Measurements from ENCODE around the gene FANCI.

DNA sequence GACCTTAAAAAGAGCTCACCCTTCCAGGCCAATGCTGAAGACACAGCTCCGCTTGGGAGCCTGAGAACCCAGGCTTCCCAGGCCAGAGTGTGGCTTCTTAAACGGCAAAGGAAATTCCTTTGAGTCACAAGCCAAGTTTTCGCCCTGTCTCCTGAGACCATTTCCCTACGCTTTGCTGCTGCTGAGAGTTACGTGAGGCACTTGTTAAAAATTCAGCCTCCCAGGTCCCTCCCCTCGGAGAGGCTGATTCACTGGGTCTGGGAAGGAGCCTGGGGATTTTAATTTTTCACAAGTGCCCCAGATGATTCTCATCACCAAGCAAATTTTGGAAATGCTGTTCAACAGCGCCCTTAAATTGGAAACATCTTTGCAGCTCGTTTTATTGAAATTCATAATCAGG is 47.9 kb upstream of the FANCI start:
- TF ChIP-seq ZNF274 (IDR thresholded peaks at IDR 0.05; ENCODE audit: low read depth, low read length) (no peak), YY1 (IDR thresholded peaks at IDR 0.05; ENCODE audit: insufficient read depth, insufficient read length) (no peak)
